ENCODE measurements around the gene MYH4. TPM values are rescaled to one million over a fixed set of nuclear protein-coding genes. Genes with fewer than 3 reads are reported as not detected.

The MYH4 gene
- total RNA-seq, 1 donor from 2014 or later = not detected

GRCh38 chr17:10512856-10513255, 43.5 kb upstream of the MYH4 start:
- Mint-ChIP-seq H3K4me1 (ENCODE audit: low read depth) (no peaks in the 10 kb centered on the region), H3K4me3 (ENCODE audit: unreplicated experiment) (no peak overlapping the region), H3K27ac (ENCODE audit: unreplicated experiment) (no peak overlapping the region), H3K27me3 (ENCODE audit: low read depth) (peaks cover 3% of the 10 kb centered on the region), H3K36me3 (ENCODE audit: low read depth) (no peaks in the 10 kb centered on the region), H3K9me3 (ENCODE audit: low read depth) (no peaks in the 10 kb centered on the region)
- no peak for DNase-seq (ENCODE audit: low spot score)
- no peak for TF ChIP-seq CTCF (IDR thresholded peaks at IDR 0.05)

- no peak for TF ChIP-seq CTCF (IDR thresholded peaks at IDR 0.05)
- Mint-ChIP-seq H3K4me1 (ENCODE audit: low read depth) (no peaks in the 10 kb centered on the region), H3K9me3 (ENCODE audit: low read depth) (peaks cover 17% of the 10 kb centered on the region), H3K4me3 (ENCODE audit: unreplicated experiment) (no peak overlapping the region), H3K36me3 (ENCODE audit: low read depth) (no peaks in the 10 kb centered on the region), H3K27me3 (ENCODE audit: low read depth) (no peaks in the 10 kb centered on the region), H3K27ac (ENCODE audit: unreplicated experiment) (no peak overlapping the region)
- DNase-seq (ENCODE audit: low spot score) = no peak
Measured at GRCh38 chr17:10499950-10500349, 30.6 kb upstream of the MYH4 start.

GRCh38 chr17:10492004-10492403, 22.6 kb upstream of the MYH4 start:
- no peaks in the 10 kb centered on the region for H3K27me3 Mint-ChIP-seq (ENCODE audit: low read depth)
- DNase-seq (ENCODE audit: low spot score) = no peak
- no peaks in the 10 kb centered on the region for H3K36me3 Mint-ChIP-seq (ENCODE audit: low read depth)
- no peak overlapping the region for H3K27ac Mint-ChIP-seq (ENCODE audit: unreplicated experiment)
- H3K9me3 Mint-ChIP-seq (ENCODE audit: low read depth) = peaks cover 44% of the 10 kb centered on the region
- H3K4me3 Mint-ChIP-seq (ENCODE audit: unreplicated experiment) = no peak overlapping the region
- H3K4me1 Mint-ChIP-seq (ENCODE audit: low read depth) = no peaks in the 10 kb centered on the region
- no peak for TF ChIP-seq CTCF (IDR thresholded peaks at IDR 0.05)

- Mint-ChIP-seq H3K4me1 (ENCODE audit: low read depth) (no peaks in the 10 kb centered on the region), H3K4me3 (ENCODE audit: unreplicated experiment) (no peak overlapping the region), H3K27me3 (ENCODE audit: low read depth) (no peaks in the 10 kb centered on the region), H3K27ac (ENCODE audit: unreplicated experiment) (no peak overlapping the region), H3K36me3 (ENCODE audit: low read depth) (no peaks in the 10 kb centered on the region), H3K9me3 (ENCODE audit: low read depth) (peaks cover 32% of the 10 kb centered on the region)
- no peak for TF ChIP-seq CTCF (IDR thresholded peaks at IDR 0.05)
- DNase-seq (ENCODE audit: low spot score) = no peak
Measured at GRCh38 chr17:10482252-10482651, 12.9 kb upstream of the MYH4 start.

- DNase-seq (ENCODE audit: low spot score) = no peak
- Mint-ChIP-seq H3K9me3 (ENCODE audit: low read depth) (peaks cover 5% of the 10 kb centered on the region), H3K27ac (ENCODE audit: unreplicated experiment) (no peak overlapping the region), H3K4me1 (ENCODE audit: low read depth) (no peaks in the 10 kb centered on the region), H3K4me3 (ENCODE audit: unreplicated experiment) (no peak overlapping the region), H3K36me3 (ENCODE audit: low read depth) (no peaks in the 10 kb centered on the region), H3K27me3 (ENCODE audit: low read depth) (no peaks in the 10 kb centered on the region)
- no peak for TF ChIP-seq CTCF (IDR thresholded peaks at IDR 0.05)
Measured at GRCh38 chr17:10477701-10478100, 8.3 kb upstream of the MYH4 start.

All from chondrocyte (in vitro differentiated cells).